ENCODE results near the gene CHD9. TPM values are rescaled to one million over a fixed set of nuclear protein-coding genes. Genes with fewer than 3 reads are reported as not detected.
"Not testable (repeated sequence)": the region's sequence is repeated elsewhere in the genome, so short reads cannot be mapped to it uniquely, and the experiment has no call there.

Gene CHD9
- polyA plus RNA-seq, 4 donors, result 50.1 to 66.2 (median 58.0) TPM

- peak; percentile 83 to 89 (median 86) for DNase-seq (ENCODE audit: low read depth in 4 of 4, low spot score in 2 of 4)
These were observed 75.6 kb downstream of the CHD9 start for GRCh38 chr16:53130159-53131049.

GRCh38 chr16:53131050-53131362 lies 76.2 kb downstream of the CHD9 start:
- no peak for DNase-seq (ENCODE audit: low read depth in 4 of 4, low spot score in 2 of 4)

- DNase-seq (ENCODE audit: low read depth in 4 of 4, low spot score in 2 of 4), result peak in 2 of 4 donors; percentile 17 to 21
These were observed 76.7 kb downstream of the CHD9 start for GRCh38 chr16:53131363-53132071.

- DNase-seq (ENCODE audit: low read depth in 4 of 4, low spot score in 2 of 4), result no peak
These were observed 77.6 kb downstream of the CHD9 start for GRCh38 chr16:53132406-53132805.

- no peak for DNase-seq (ENCODE audit: low read depth in 4 of 4, low spot score in 2 of 4)
These were observed 80.5 kb downstream of the CHD9 start for GRCh38 chr16:53135329-53135728.

- no peak for DNase-seq (ENCODE audit: low read depth in 4 of 4, low spot score in 2 of 4)
These were observed 88.2 kb downstream of the CHD9 start for GRCh38 chr16:53142823-53143568.

- no peak for DNase-seq (ENCODE audit: low read depth in 4 of 4, low spot score in 2 of 4)
These were observed 92.8 kb downstream of the CHD9 start for GRCh38 chr16:53147500-53148065.

- no peak for DNase-seq (ENCODE audit: low read depth in 4 of 4, low spot score in 2 of 4)
These were observed 96.0 kb downstream of the CHD9 start for GRCh38 chr16:53150769-53151168.

- DNase-seq (ENCODE audit: low read depth in 4 of 4, low spot score in 2 of 4), result no peak
These were observed 97.5 kb downstream of the CHD9 start for GRCh38 chr16:53152329-53152728.

- DNase-seq (ENCODE audit: low read depth in 4 of 4, low spot score in 2 of 4), result no peak
These were observed 98.3 kb downstream of the CHD9 start for GRCh38 chr16:53153130-53153529.

GRCh38 chr16:53154513-53154912 lies 99.7 kb downstream of the CHD9 start:
- DNase-seq (ENCODE audit: low read depth in 4 of 4, low spot score in 2 of 4), result no peak

- no peak for DNase-seq (ENCODE audit: low read depth in 4 of 4, low spot score in 2 of 4)
These were observed 101.7 kb downstream of the CHD9 start for GRCh38 chr16:53156516-53156915.

GRCh38 chr16:53159781-53160436 lies 105.1 kb downstream of the CHD9 start:
- peak; percentile 15 to 49 (median 20) for DNase-seq (ENCODE audit: low read depth in 4 of 4, low spot score in 2 of 4)

GRCh38 chr16:53166099-53166498 lies 111.3 kb downstream of the CHD9 start:
- no peak for DNase-seq (ENCODE audit: low read depth in 4 of 4, low spot score in 2 of 4)

- DNase-seq (ENCODE audit: low read depth in 4 of 4, low spot score in 2 of 4), result no peak
These were observed 114.0 kb downstream of the CHD9 start for GRCh38 chr16:53168744-53169143.

- DNase-seq (ENCODE audit: low read depth in 4 of 4, low spot score in 2 of 4), result no peak
These were observed 117.7 kb downstream of the CHD9 start for GRCh38 chr16:53172517-53172916.

- no peak for DNase-seq (ENCODE audit: low read depth in 4 of 4, low spot score in 2 of 4)
These were observed 120.3 kb downstream of the CHD9 start for GRCh38 chr16:53175118-53175517.

- no peak for DNase-seq (ENCODE audit: low read depth in 4 of 4, low spot score in 2 of 4)
These were observed 121.6 kb downstream of the CHD9 start for GRCh38 chr16:53176434-53176833.

- no peak for DNase-seq (ENCODE audit: low read depth in 4 of 4, low spot score in 2 of 4)
These were observed 128.7 kb downstream of the CHD9 start for GRCh38 chr16:53183442-53183841.

- DNase-seq (ENCODE audit: low read depth in 4 of 4, low spot score in 2 of 4), result not testable (repeated sequence)
These were observed 130.9 kb downstream of the CHD9 start for GRCh38 chr16:53185741-53186140.
